ENCODE results near the gene IFIT2. TPM values are rescaled to one million over a fixed set of nuclear protein-coding genes. Genes with fewer than 3 reads are reported as not detected.
"Not testable (repeated sequence)": the region's sequence is repeated elsewhere in the genome, so short reads cannot be mapped to it uniquely, and the experiment has no call there.

The IFIT2 gene
- total RNA-seq, result 3.8 TPM
- long read RNA-seq, transcript IFIT2-201 (2 exons, 3,489 nt), result major isoform, 22 of 23 reads
- long read RNA-seq, partial matches to known transcripts, result 1 of 23 reads
- long read RNA-seq, other reads (novel, unspliced or antisense), result 0 of 23 reads

DNA sequence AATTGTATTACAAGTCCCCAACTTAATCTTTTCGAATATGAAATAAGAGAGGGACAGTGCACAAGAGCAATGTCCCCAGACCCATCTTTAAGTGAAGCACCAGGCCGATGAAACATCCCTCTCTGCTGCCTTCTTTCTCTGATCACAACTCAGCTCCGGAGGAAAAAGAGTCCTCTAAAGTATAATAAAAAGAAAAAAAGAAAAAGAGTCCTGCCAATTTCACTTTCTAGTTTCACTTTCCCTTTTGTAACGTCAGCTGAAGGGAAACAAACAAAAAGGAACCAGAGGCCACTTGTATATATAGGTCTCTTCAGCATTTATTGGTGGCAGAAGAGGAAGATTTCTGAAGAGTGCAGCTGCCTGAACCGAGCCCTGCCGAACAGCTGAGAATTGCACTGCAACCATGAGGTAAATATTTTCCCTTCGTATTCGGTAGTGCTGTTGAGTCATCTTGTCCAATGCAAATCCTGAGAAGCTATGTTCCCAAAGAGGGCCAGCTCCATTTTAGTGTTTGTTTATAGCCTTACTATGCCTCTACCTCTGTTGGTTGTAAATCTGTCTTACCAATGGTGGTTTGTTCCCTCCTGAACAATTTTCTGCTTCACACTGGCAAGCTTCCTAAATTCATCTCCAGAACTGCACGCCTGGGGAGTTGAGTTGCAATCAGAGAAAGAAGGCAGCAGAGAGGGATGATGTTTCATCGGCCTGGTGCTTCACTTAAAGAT lies at the start of gene IFIT2:
Gene IFIT2 (plus strand): TSS at position 326 of the 725 bp plus-strand sequence. CDS start 78 bp downstream, at position 404.
- DNase-seq (ENCODE audit: low spot score), result no peak

- DNase-seq (ENCODE audit: low spot score), result no peak
These were observed 49.6 kb upstream of the IFIT2 start for GRCh38 chr10:89252225-89252585.

DNA sequence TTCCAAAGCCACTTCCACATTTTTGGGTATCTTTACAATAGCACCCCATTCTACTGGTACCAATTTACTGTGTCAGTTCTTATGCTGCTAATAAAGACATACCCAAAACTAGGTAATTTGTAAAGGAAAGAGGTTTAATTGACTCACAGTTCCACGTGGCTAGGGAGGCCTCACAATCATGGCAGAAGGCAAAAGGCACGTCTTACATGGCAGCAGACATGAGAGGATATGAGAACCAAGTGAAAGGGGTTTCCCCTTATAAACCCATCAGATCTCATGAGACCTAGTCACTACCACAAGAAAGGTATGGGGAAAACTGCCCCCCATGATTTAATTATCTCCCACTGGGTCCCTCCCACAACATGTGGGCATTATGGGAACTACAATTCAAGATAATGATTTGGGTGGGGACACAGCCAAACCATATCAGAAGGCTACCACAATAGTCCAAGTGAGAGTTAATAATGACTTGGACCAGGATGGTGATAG lies 46.7 kb upstream of the IFIT2 start:
- not testable (repeated sequence) for DNase-seq (ENCODE audit: low spot score)

GRCh38 chr10:89255793-89256192 lies 46.1 kb upstream of the IFIT2 start:
- no peak for DNase-seq (ENCODE audit: low spot score)

DNA sequence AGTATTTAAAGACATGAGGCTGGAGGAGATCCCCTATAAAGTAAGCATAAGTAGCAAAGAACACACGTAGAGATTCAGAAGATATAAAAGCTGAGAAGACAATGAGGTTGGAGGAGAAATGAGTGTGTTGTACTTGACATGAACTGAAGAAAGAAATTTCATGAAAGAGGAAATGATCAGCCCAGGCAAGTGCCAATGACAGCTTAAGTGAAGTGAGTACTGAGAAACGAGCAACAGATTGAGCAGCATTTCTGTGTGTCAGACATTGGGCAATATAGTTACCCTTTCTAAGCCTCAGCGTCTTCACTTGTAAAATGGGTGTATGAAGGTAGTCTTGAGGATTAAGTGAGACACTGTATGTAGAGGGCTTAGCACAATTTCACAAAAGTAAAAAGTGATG lies 45.5 kb upstream of the IFIT2 start:
- DNase-seq (ENCODE audit: low spot score), result no peak

- no peak for DNase-seq (ENCODE audit: low spot score)
These were observed 44.9 kb upstream of the IFIT2 start for GRCh38 chr10:89256962-89257361.

DNA sequence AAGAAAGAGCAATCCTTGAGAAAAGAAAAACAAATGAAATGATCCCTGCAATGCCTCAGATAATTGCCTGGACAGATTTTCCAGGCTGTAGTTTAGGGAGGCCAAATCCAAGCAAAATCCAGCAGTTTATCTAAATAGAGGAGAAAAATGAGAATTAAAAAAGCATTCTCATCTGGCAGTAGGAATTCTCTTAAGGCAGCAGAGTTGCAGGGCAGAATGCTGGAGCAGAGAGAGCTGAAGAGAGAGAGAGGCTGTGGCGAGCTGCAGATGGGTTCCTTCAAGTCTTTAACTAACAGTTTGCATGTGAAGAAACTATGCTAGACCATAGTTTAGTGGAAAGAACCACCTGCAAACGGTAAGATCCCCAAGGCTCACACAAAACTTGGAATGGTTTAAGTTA lies 44.3 kb upstream of the IFIT2 start:
- no peak for DNase-seq (ENCODE audit: low spot score)

GRCh38 chr10:89258881-89259280 lies 43.0 kb upstream of the IFIT2 start:
- DNase-seq (ENCODE audit: low spot score), result no peak

DNA sequence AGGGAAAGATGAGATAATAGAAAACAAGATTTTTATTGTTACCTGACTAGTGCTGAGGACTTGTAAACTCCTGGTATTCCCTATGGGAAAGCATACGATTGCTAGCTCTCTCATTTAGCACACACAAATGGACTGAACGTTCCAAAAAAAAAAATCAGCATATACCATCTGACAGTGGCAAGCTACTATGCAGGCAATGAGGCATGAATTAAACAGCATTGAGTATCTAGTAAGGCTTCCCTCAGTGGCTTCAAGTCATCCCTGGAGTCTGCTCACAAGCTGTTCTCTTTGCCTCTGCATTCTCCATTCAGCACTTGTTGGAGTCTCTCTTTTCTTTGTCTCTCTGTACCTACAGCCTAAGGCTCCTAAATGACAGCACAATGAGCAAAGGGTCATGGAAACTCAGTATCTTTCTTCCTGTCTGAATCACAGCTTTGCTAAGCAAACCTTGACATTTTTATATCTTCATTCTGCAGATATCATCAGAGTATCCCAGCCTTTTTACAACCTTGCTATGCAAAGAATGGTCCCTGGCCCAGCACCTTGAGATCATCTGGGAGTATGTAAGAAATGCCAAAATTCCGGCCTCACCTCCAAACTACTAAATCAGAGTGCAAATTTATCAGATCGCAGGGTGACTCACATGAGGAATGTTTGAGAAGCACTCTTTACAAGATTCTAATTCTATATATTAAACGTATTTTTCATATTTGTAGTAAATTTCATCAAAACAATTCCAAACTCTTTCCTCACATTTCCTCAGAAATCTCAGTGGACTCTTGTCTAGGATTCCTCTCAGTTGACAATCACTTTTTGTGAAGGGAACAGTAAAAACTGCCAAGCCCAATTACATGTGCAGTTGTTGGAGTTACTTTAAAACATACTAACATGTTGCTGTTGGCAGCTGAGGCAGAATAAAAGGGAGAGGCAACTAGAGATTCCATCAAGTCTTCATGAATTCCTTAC lies 39.5 kb upstream of the IFIT2 start:
- DNase-seq (ENCODE audit: low spot score), result no peak

- DNase-seq (ENCODE audit: low spot score), result no peak
These were observed 38.8 kb upstream of the IFIT2 start for GRCh38 chr10:89263091-89263490.

GRCh38 chr10:89263531-89263930 lies 38.3 kb upstream of the IFIT2 start:
- no peak for DNase-seq (ENCODE audit: low spot score)

DNA sequence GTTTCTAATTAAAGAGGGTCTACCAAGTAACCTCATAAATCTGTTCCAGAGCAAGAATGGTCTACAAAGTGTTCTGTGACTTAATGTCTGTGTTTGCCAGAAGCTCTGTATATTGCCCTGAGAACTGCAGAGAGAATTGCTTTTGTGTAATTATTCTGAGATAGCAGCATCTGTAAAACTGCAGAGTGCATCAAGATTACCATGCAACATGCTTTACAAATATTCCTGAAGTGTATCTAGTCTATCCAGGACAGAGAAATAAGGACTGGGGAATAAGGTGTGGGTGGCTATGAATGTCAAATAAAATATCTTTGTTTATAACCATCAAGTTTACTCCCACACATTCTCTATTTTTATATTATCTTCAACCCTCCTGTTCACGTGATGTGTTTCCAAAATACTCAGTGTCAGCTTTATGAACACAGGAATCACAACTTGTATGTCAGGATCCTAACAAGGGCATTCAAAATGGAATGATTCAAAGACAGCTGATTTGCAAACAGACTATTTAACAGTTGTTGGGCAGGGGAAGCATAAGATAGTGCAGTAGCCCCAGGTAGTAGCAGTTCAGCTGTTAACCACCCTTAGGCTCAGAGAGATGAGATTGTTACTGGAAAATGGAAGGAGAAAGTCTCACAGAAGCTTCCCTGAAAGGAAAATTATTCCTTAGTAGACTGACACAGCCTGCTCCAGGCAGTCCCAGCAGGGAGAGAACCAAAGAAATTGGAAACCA lies 35.0 kb upstream of the IFIT2 start:
- DNase-seq (ENCODE audit: low spot score), result no peak

DNA sequence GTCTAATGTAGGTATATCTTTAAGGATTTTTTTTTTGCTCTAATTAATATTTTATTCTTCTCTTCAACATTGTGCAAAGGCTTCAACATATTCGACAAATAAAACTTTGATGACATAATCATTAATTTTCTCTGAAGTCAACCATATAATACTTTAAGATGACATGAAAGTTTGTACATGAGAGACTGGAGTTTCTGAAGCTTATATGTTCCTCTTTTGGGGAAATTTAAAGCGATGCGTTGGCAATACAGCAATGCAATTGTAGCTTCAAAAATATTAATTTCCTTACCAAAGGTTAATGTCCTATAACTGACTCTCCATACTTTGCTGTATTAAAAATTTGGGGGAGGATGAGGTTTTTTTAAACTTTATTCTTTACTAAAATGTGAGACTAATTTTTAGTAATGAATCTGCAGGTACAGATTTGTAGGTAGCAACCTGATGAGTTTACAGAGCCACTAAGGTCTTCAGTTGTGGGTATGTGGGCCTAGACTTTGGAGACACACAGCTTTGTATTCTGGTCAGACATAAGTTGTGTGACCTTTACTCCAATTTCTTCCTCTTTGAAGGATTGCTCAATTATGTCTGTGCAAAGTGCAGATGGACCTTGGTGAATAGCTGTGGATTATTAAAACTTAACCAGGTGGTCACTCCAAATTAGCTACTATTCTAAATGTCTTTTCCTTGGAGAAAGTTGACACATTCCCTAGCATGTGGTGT lies 32.3 kb upstream of the IFIT2 start:
- DNase-seq (ENCODE audit: low spot score), result no peak

GRCh38 chr10:89270153-89270483 lies 31.7 kb upstream of the IFIT2 start:
- no peak for DNase-seq (ENCODE audit: low spot score)

- no peak for DNase-seq (ENCODE audit: low spot score)
These were observed 30.3 kb upstream of the IFIT2 start for GRCh38 chr10:89271532-89271931.

GRCh38 chr10:89273680-89274079 lies 28.2 kb upstream of the IFIT2 start:
- no peak for DNase-seq (ENCODE audit: low spot score)

GRCh38 chr10:89274928-89275327 lies 26.9 kb upstream of the IFIT2 start:
- DNase-seq (ENCODE audit: low spot score), result no peak

GRCh38 chr10:89275383-89275782 lies 26.5 kb upstream of the IFIT2 start:
- no peak for DNase-seq (ENCODE audit: low spot score)

- DNase-seq (ENCODE audit: low spot score), result no peak
These were observed 23.8 kb upstream of the IFIT2 start for GRCh38 chr10:89278034-89278535.

DNA sequence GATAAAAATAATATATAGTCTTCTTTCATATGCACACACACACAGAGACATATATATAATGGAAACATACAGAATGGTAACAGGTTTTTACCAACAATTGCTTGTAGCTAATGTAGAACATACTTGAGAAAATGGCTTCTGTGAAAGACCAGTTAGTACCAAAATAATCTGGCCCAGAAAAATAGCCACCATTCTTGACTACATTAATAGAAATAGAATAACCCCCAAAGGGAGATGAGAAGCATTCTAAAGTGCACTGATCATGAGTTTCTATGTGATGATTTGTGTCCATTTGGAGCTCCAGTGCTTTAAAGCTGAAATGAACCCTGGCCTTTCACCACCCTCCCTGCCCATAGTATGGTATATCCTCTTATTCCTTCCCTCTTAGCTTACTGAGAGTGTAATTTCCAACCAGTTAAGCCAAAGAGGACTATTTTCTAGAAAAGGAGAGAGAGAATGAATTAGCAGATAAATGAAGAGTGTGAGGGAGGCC lies 22.9 kb upstream of the IFIT2 start:
- no peak for DNase-seq (ENCODE audit: low spot score)
